ENCODE data around the gene RTL10. TPM values are rescaled to one million over a fixed set of nuclear protein-coding genes. Genes with fewer than 3 reads are reported as not detected.

Gene RTL10
- total RNA-seq, 1 experiment from 2014 or later: 26.7 TPM

GRCh38 chr22:19843857-19844376, 10.8 kb downstream of the RTL10 start:
- ATAC-seq (no peak), DNase-seq (ENCODE audit: low read depth, low spot score) (no peak)
- H3K4me3 ChIP-seq (ENCODE audit: low read depth in 2 of 2, low read length in 2 of 2): no peak overlapping the region
- in situ Hi-C loops (cut with HindIII; ENCODE audit: low pct_unique_long_range_greater_than_20kb, low sequenced_read_pairs): no loop called here
- H3K27me3 ChIP-seq (ENCODE audit: control insufficient read depth, insufficient read depth, low read length): no peaks in the 10 kb centered on the region
- H3K27ac ChIP-seq (ENCODE audit: low read length): no peak overlapping the region
- ChIA-PET POLR2A (no interaction called here), CTCF (no interaction called here)
- H3K9me3 ChIP-seq (ENCODE audit: control insufficient read depth, insufficient read depth, low read depth, low read length): no peaks in the 10 kb centered on the region
- intact Hi-C loops (cut with micrococcal nuclease; ENCODE audit: unreplicated experiment): no loop called here
- BruUV-seq (replicated peaks): no TSS peak
- TF ChIP-seq SIN3A (IDR thresholded peaks at IDR 0.05; ENCODE audit: borderline replicate concordance, insufficient read depth, low read depth, low read length): no peak
- no peak for TF ChIP-seq TCF7L2 (IDR thresholded peaks at IDR 0.05; ENCODE audit: low read depth, low read length)
- no peak for TF ChIP-seq POLR2AphosphoS5 (IDR thresholded peaks at IDR 0.05; ENCODE audit: low read depth, low read length)
- no peak for TF ChIP-seq REST (IDR thresholded peaks at IDR 0.05; ENCODE audit: insufficient read depth in 1 of 2, low read depth in 2 of 2, low read length in 1 of 2)
- no peak for TF ChIP-seq CTCF (IDR thresholded peaks at IDR 0.05)
- no peaks in the 10 kb centered on the region for H3K36me3 ChIP-seq (ENCODE audit: control insufficient read depth, insufficient read depth, low read length)
- peaks cover 27% of the 10 kb centered on the region for H3K4me1 ChIP-seq (ENCODE audit: control insufficient read depth, insufficient read depth, low read length)

GRCh38 chr22:19843107-19843856, 11.4 kb downstream of the RTL10 start:
- Histone ChIP-seq H3K4me1 (ENCODE audit: control insufficient read depth, insufficient read depth, low read length) (peaks cover 22% of the 10 kb centered on the region), H3K27me3 (ENCODE audit: control insufficient read depth, insufficient read depth, low read length) (no peaks in the 10 kb centered on the region), H3K4me3 (ENCODE audit: low read depth in 2 of 2, low read length in 2 of 2) (no peak overlapping the region), H3K27ac (ENCODE audit: low read length) (no peak overlapping the region), H3K36me3 (ENCODE audit: control insufficient read depth, insufficient read depth, low read length) (no peaks in the 10 kb centered on the region), H3K9me3 (ENCODE audit: control insufficient read depth, insufficient read depth, low read depth, low read length) (no peaks in the 10 kb centered on the region)
- TF ChIP-seq TCF7L2 (IDR thresholded peaks at IDR 0.05; ENCODE audit: low read depth, low read length) (no peak), POLR2AphosphoS5 (IDR thresholded peaks at IDR 0.05; ENCODE audit: low read depth, low read length) (no peak), CTCF (IDR thresholded peaks at IDR 0.05) (no peak), SIN3A (IDR thresholded peaks at IDR 0.05; ENCODE audit: borderline replicate concordance, insufficient read depth, low read depth, low read length) (no peak), REST (IDR thresholded peaks at IDR 0.05; ENCODE audit: insufficient read depth in 1 of 2, low read depth in 2 of 2, low read length in 1 of 2) (no peak)
- in situ Hi-C loops (cut with HindIII; ENCODE audit: low pct_unique_long_range_greater_than_20kb, low sequenced_read_pairs) (no loop called here), intact Hi-C loops (cut with micrococcal nuclease; ENCODE audit: unreplicated experiment) (no loop called here)
- POLR2A ChIA-PET: no interaction called here
- DNase-seq (ENCODE audit: low read depth, low spot score): no peak
- CTCF ChIA-PET: no interaction called here
- ATAC-seq: no peak
- no TSS peak for BruUV-seq (replicated peaks)
